A549 (cell line): Measurements from ENCODE around the gene MAPKAPK3. TPM values are rescaled to one million over a fixed set of nuclear protein-coding genes. Genes with fewer than 3 reads are reported as not detected.

Source experiments
- ATAC-seq, 2 experiments: fragments of 200-7000 bp in 1 of 2; fragments of >200 bp in 1 of 2; cut with Nextera tagmentation in 1 of 2; cut with Tn5 transposase in 1 of 2; 3 replicates each; pipeline versions ENCODE4 v1.8.0 to v1.9.1; 2018 to 2020; ENCODE audit warnings: mild to moderate bottlenecking in 1 of 2, moderate library complexity in 1 of 2
- CTCF ChIA-PET: fragments of 300-600 bp; sonication (Branson Sonifier 250); formaldehyde crosslinking; extraction: SDS; loops from one replicate; lab custom pipeline; 2021; ENCODE audit warnings: antibody characterized with exemption, inconsistent platforms; lab: Yijun Ruan, JAX
- POLR2A ChIA-PET: fragments of 350-600 bp; formaldehyde crosslinking; extraction: SDS; loops from one replicate; lab custom pipeline; 2021; ENCODE audit warnings: antibody characterized with exemption, inconsistent platforms; lab: Yijun Ruan, JAX
- DNase-seq, 2 experiments: peaks; one replicate each; pipeline versions ENCODE4 v3.0.0 to v3.0.0-alpha.2; 2011 to 2016; ENCODE audit warnings: low read depth in 1 of 2, low spot score in 1 of 2
- FAIRE-seq: peaks from 2 replicates; lab custom pipeline; 2011; peaks lifted over from hg19 to GRCh38; lab: Jason Lieb, UNC
- H3K27ac ChIP-seq, 2 experiments: fragments of >200 bp; sonication (Bioruptor Twin); formaldehyde crosslinking; 3 replicates each; pipeline ENCODE4 v1.5.1; 2016 to 2017
- H3K4me1 ChIP-seq: fragments of >200 bp; sonication (Bioruptor Twin); formaldehyde crosslinking; 3 replicates; pipeline ENCODE4 v1.6.1; 2016
- H3K4me2 ChIP-seq: fragments of >200 bp; sonication (Bioruptor Twin); formaldehyde crosslinking; 3 replicates; pipeline ENCODE4 v1.6.1; 2016
- H3K4me3 ChIP-seq: fragments of >200 bp; sonication (Bioruptor Twin); formaldehyde crosslinking; 3 replicates; pipeline ENCODE4 v1.5.1; 2016
- H3K9me3 ChIP-seq: fragments of >200 bp; sonication (Bioruptor Twin); formaldehyde crosslinking; 3 replicates; pipeline ENCODE4 v1.6.1; 2016
- CBX8 ChIP-seq: fragments of 200-600 bp; sonication (generic); IDR thresholded peaks from 2 replicates; pipeline ENCODE4 v1.6.1; 2016
- CTCF ChIP-seq: fragments of >200 bp; sonication (Bioruptor Twin); formaldehyde crosslinking; IDR thresholded peaks from 3 replicates; pipeline ENCODE4 v1.5.1; 2016
- E2F6 ChIP-seq: IDR thresholded peaks from 2 replicates; pipeline ENCODE4 v1.6.1; 2012; ENCODE audit warnings: low read depth, borderline replicate concordance
- HOXB5 ChIP-seq: fragments of 250-450 bp; sonication (Bioruptor Pico); IDR thresholded peaks from 2 replicates; pipeline ENCODE4 v1.5.0; 2020; ENCODE audit warnings: mild to moderate bottlenecking, moderate library complexity
- MAZ ChIP-seq: fragments of 150-350 bp; IDR thresholded peaks from 2 replicates; pipeline ENCODE4 v1.6.1; 2014; ENCODE audit warnings: antibody characterized with exemption, low read depth, low read length, borderline replicate concordance
- NPAS2 ChIP-seq: fragments of 250-450 bp; sonication (Bioruptor Pico); IDR thresholded peaks from 2 replicates; pipeline ENCODE4 v1.8.0; 2022; ENCODE audit warnings: mild to moderate bottlenecking, moderate library complexity, borderline replicate concordance
- NR3C1 ChIP-seq: fragments of >200 bp; sonication (Bioruptor Twin); formaldehyde crosslinking; IDR thresholded peaks from 3 replicates; pipeline ENCODE4 v1.6.1; 2017
- RAD21 ChIP-seq, 2 experiments: fragments of >200 bp in 1 of 2; sonication (Bioruptor Twin) in 1 of 2; formaldehyde crosslinking in 1 of 2; IDR thresholded peaks in 1 of 2; conservative IDR thresholded peaks in 1 of 2; 2 replicates in 1 of 2; 3 replicates in 1 of 2; pipeline ENCODE4 v1.6.1; 2012 to 2018; ENCODE audit warnings: inconsistent platforms in 1 of 2
- RCOR1 ChIP-seq: fragments of 150-350 bp; IDR thresholded peaks from 2 replicates; pipeline ENCODE4 v1.6.1; 2014; ENCODE audit warnings: antibody characterized with exemption, low read length, low read depth
- RFX5 ChIP-seq: fragments of 450-650 bp; IDR thresholded peaks from 2 replicates; pipeline ENCODE4 v1.7.1; 2014; ENCODE audit warnings: antibody characterized with exemption, mild to moderate bottlenecking, moderate library complexity
- SMC3 ChIP-seq: fragments of >200 bp; sonication (Bioruptor Twin); formaldehyde crosslinking; IDR thresholded peaks from 3 replicates; pipeline ENCODE4 v1.6.1; 2018; ENCODE audit warnings: inconsistent platforms
- WGBS: methylation state at CpG from one replicate; pipeline ENCODE4 v1.1.6; 2017; ENCODE audit errors: missing lambda C conversion rate; 5-methylcytosine and 5-hydroxymethylcytosine counted together
- polyA plus RNA-seq, 4 experiments: library from polyadenylated mRNA; depleted of rRNA in 3 of 4; stranded (reverse); fragments of >200 nt; fragmentation: RNase III in 1 of 4; extraction: RNeasy Plus Mini Kit Qiagen cat#74134 plus additional on column Dnase treatment in 1 of 4; gene quantifications; 2 replicates in 3 of 4; 3 replicates in 1 of 4; pipeline ENCODE4 v1.2.3, GENCODE V29; 2011 to 2017
- TF ChIP-seq, protein P1 (sequence below): fragments of >200 bp; sonication (Bioruptor Twin); formaldehyde crosslinking; IDR thresholded peaks from 3 replicates; pipeline ENCODE4 v1.6.1; 2016

MAPKAPK3 gene
- polyA plus RNA-seq, 2 of the 4 experiments (the other 2 are of a cell fraction) = 14.6 to 16.5 TPM

GRCh38 chr3:50571486-50571885 lies 45.5 kb upstream of the MAPKAPK3 start:
- ChIA-PET POLR2A (interaction anchor here (1.0 kb wide), 1 partner anchor 40 kb away, joined by 6 read pairs; the partner anchor contains the start of gene CISH), CTCF (interaction anchor here (0.7 to 22.5 kb wide), 11 partner anchors 9 to 818 kb away, joined by 3 to 375 read pairs (median 5); partner anchors contain the start of genes CISH and MAPKAPK3)
- no peak overlapping the region for H3K4me3 ChIP-seq
- no peak for ATAC-seq
- H3K27ac ChIP-seq = no peak overlapping the region
- TF ChIP-seq E2F6 (no peak), NR3C1 (no peak), NPAS2 (CRISPR knock-in tag) (no peak), CBX8 (no peak), HOXB5 (CRISPR knock-in tag) (no peak)
- no peak for DNase-seq
- WGBS = 67% methylated on average over 3 of the region's 4 CpGs
- FAIRE-seq = no peak
- no peak overlapping the region for H3K4me2 ChIP-seq
- peaks cover 20% of the 10 kb centered on the region for H3K4me1 ChIP-seq
- no peaks in the 10 kb centered on the region for H3K9me3 ChIP-seq

- Histone ChIP-seq H3K4me3 (no peak overlapping the region), H3K27ac (no peak overlapping the region), H3K4me1 (peaks cover 17% of the 10 kb centered on the region), H3K9me3 (no peaks in the 10 kb centered on the region), H3K4me2 (no peak overlapping the region)
- POLR2A ChIA-PET = no interaction called here
- DNase-seq = peak; percentile 55 to 71
- FAIRE-seq = no peak
- CTCF ChIA-PET = interaction anchor here (0.7 to 22.5 kb wide), 16 partner anchors 9 to 817 kb away, joined by 3 to 375 read pairs (median 4); partner anchors contain the start of genes CISH and MAPKAPK3
- ATAC-seq = peak; percentile 35 to 53; a peak in 3 of 6 replicates
- no peak for TF ChIP-seq MAZ
- peak; percentile 88 for TF ChIP-seq SMC3
- TF ChIP-seq RAD21 (conservative IDR thresholded peaks at IDR 0.05 in 1 of 2, IDR thresholded peaks at IDR 0.05 in 1 of 2) = peak; percentile 83 to 90
- peak; percentile 64 for TF ChIP-seq CTCF
- WGBS = no CpG with 5 or more reads among the region's 1 CpG
Observed at GRCh38 chr3:50572158-50572557, 44.8 kb upstream of the MAPKAPK3 start.

DNA sequence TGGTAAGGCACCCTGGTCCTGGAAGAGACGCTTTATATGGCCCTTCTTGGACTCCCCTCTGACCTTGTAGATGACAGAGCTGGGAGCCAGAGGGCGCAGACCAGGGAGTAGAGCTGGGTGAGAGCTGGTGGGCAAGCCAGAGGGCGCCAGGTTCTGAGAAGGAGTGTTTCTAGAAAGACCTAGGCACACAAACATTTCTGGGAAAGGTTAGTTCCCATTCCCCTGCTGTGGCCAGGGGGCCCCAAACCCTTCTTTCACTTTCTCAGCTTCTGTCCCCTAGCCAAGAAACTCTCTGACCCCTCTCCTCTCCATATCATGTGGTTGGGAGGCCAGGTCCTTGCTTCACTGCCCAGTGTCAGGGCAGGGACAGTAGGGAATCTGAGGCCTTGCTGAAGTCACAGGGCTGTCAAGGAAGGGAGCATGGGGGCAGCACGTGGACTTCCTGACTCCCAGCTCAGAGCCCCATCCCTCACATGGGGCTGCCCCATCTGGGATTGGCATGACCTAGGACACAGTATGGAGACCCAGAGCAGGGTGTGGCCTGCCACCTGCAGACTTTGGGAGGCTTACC lies 44.1 kb upstream of the MAPKAPK3 start:
- FAIRE-seq = no peak
- CTCF ChIA-PET = interaction anchor here (0.8 to 22.5 kb wide), 16 partner anchors 8 to 816 kb away, joined by 3 to 375 read pairs (median 4); partner anchors contain the start of genes CISH and MAPKAPK3

DNA sequence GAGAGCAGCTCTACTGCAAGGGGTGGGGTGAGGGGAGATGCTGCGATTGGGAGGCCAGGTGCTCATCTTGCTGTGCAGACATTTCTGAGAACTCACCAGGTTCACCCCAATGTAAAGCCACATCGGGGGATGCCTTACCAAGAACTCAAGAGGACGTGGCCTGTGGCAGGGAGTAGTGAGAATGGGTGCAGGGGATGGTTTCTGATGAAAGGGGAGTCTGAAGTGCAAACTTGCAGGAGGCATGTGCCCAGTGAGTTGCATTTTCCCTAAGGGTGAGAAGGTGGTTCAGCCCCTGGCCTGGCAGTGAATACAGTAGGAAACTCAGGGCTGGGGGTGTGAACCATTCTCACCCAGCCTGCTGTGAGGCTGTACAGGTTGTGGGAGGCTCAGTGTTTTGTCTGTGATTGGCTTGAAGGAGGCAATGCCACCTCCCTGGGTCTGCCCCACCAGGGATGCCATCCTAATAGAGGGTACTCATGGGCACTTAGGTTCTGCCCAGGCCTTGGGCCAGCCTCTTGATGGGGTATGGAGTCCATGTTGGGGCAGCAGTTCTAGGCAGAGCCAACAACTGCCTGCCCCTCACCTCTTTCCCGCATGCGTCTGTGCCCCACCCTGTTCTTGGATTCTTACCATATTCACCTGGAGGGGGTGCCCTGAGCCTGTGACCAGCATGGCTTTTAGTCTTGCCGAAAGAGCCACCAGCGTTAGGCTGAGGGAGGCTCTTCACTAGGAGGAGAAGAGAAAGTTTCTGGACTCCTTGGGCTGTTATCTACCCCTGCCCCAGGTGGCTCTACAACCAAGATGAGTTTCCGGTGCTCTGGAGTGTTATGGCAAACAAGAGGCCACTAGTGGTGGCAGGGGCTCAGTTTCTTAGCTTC lies 43.1 kb upstream of the MAPKAPK3 start:
- no peak for TF ChIP-seq RFX5
- TF ChIP-seq, protein P1, sequence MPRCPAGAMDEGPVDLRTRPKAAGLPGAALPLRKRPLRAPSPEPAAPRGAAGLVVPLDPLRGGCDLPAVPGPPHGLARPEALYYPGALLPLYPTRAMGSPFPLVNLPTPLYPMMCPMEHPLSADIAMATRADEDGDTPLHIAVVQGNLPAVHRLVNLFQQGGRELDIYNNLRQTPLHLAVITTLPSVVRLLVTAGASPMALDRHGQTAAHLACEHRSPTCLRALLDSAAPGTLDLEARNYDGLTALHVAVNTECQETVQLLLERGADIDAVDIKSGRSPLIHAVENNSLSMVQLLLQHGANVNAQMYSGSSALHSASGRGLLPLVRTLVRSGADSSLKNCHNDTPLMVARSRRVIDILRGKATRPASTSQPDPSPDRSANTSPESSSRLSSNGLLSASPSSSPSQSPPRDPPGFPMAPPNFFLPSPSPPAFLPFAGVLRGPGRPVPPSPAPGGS = no peak
- H3K4me1 ChIP-seq = peaks cover 6% of the 10 kb centered on the region; the same call in 1 of the 3 replicates
- no peaks in the 10 kb centered on the region for H3K9me3 ChIP-seq
- ChIA-PET CTCF (interaction anchor here (0.8 to 22.5 kb wide), 6 partner anchors 12 to 816 kb away, joined by 3 to 375 read pairs (median 8); partner anchors contain the start of genes CISH and MAPKAPK3), POLR2A (no interaction called here)
- ATAC-seq = no peak
- FAIRE-seq = no peak
- WGBS = 90% methylated on average over 7 of the region's 8 CpGs
- H3K4me2 ChIP-seq = no peak overlapping the region
- H3K4me3 ChIP-seq = no peak overlapping the region
- H3K27ac ChIP-seq = no peak overlapping the region
- DNase-seq = no peak

More for the DNA sequence above, 44.1 kb upstream of the MAPKAPK3 start:
- no peak for TF ChIP-seq RCOR1
- TF ChIP-seq, all 56 proteins: peak for 0
- POLR2A ChIA-PET = no interaction called here
- ATAC-seq (no peak), DNase-seq (no peak)
- Histone ChIP-seq H3K4me3 (no peak overlapping the region), H3K9me3 (no peaks in the 10 kb centered on the region), H3K4me1 (peaks cover 15% of the 10 kb centered on the region; the same call in 2 of the 3 replicates), H3K27ac (no peak overlapping the region), H3K4me2 (no peak overlapping the region)
- 85% methylated on average over 4 of the region's 4 CpGs for WGBS
